Measurements from ENCODE around the gene THSD7B. TPM values are rescaled to one million over a fixed set of nuclear protein-coding genes. Genes with fewer than 3 reads are reported as not detected.

The THSD7B gene
- total and polyA plus RNA-seq, 9 of the 15 experiments (the other 6 are each of a cell fraction or from before 2014, with no cell fraction given): not detected

DNA sequence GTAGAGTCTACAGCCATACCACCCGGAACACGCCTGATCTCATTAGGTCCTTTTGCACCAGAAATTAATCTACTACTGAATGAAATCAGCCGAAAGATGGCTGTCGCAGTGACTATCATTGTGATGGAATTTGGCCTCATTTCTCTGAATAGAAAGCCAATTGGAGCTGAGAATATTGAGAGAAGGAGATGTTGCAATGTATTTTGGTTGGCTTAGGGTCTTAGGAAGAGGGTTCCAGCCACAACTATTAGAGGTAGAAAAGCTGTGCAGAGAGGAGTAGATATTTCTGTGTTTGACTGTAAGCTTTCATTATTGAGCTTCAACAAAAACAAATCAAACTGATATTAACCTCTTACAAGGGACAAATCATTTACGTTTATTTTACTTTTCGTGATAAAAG, 98.1 kb downstream of the THSD7B start:
- TF ChIP-seq, protein P1, sequence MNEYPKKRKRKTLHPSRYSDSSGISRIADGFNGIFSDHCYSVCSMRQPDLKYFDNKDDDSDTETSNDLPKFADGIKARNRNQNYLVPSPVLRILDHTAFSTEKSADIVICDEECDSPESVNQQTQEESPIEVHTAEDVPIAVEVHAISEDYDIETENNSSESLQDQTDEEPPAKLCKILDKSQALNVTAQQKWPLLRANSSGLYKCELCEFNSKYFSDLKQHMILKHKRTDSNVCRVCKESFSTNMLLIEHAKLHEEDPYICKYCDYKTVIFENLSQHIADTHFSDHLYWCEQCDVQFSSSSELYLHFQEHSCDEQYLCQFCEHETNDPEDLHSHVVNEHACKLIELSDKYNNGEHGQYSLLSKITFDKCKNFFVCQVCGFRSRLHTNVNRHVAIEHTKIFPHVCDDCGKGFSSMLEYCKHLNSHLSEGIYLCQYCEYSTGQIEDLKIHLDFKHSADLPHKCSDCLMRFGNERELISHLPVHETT (CRISPR knock-in tag; conservative IDR thresholded peaks at IDR 0.05 in 1 of 2, IDR thresholded peaks at IDR 0.05 in 1 of 2): no peak
- no peak for TF ChIP-seq SP1 (CRISPR knock-in tag; IDR thresholded peaks at IDR 0.05)
- no peak for TF ChIP-seq FOXJ3 (CRISPR knock-in tag; IDR thresholded peaks at IDR 0.05)
- no peak for TF ChIP-seq ZNF347 (CRISPR knock-in tag; IDR thresholded peaks at IDR 0.05; ENCODE audit: low read depth)
- TF ChIP-seq, protein P2, sequence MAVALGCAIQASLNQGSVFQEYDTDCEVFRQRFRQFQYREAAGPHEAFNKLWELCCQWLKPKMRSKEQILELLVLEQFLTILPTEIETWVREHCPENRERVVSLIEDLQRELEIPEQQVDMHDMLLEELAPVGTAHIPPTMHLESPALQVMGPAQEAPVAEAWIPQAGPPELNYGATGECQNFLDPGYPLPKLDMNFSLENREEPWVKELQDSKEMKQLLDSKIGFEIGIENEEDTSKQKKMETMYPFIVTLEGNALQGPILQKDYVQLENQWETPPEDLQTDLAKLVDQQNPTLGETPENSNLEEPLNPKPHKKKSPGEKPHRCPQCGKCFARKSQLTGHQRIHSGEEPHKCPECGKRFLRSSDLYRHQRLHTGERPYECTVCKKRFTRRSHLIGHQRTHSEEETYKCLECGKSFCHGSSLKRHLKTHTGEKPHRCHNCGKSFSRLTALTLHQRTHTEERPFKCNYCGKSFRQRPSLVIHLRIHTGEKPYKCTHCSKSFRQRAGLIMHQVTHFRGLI (CRISPR knock-in tag; IDR thresholded peaks at IDR 0.05): no peak
- TF ChIP-seq HMGN3 (IDR thresholded peaks at IDR 0.05; ENCODE audit: borderline replicate concordance, extremely low read depth, insufficient read length, low read depth, low read length): no peak
- BruUV-seq (replicated peaks): no TSS peak
- in situ Hi-C loops (cut with MboI) (no loop called here), intact Hi-C loops (cut with micrococcal nuclease) (no loop called here)
- Histone ChIP-seq H3K27ac (ENCODE audit: extremely low read depth, low read depth, low read length) (no peak overlapping the region), H3K4me2 (ENCODE audit: insufficient read depth, low read length) (no peak overlapping the region), H2AFZ (ENCODE audit: low read depth, low read length) (no peak overlapping the region), H3K9me3 (replicated peaks; ENCODE audit: control insufficient read depth, insufficient read depth, low read depth, low read length) (no peaks in the 10 kb centered on the region), H3K27me3 (ENCODE audit: control insufficient read depth in 2 of 2, insufficient read depth in 2 of 2, low read length in 2 of 2) (no peaks in the 10 kb centered on the region), H3K4me1 (replicated peaks in 1 of 2; ENCODE audit: control insufficient read depth in 2 of 2, insufficient read depth in 2 of 2, low read length in 2 of 2) (no peaks in the 10 kb centered on the region), H3K36me3 (ENCODE audit: control insufficient read depth, insufficient read depth, low read length) (no peaks in the 10 kb centered on the region), H3K9ac (ENCODE audit: insufficient read depth in 1 of 2, low read depth in 2 of 2, low read length in 2 of 2) (no peak overlapping the region), H4K20me1 (replicated peaks; ENCODE audit: control insufficient read depth, insufficient read depth, low read length) (no peaks in the 10 kb centered on the region), H3K4me3 (no peak overlapping the region), H3K9me1 (ENCODE audit: control insufficient read depth, insufficient read depth, low read length) (no peaks in the 10 kb centered on the region), H3K79me2 (ENCODE audit: control insufficient read depth, insufficient read depth, low read length) (no peaks in the 10 kb centered on the region)
- ChIA-PET CTCF (ENCODE audit: low intra/inter-chr PET ratio) (no interaction called here), POLR2A (no interaction called here)
- FAIRE-seq (no peak), ATAC-seq (no peak), DNase-seq (ENCODE audit: extremely low read depth in 1 of 4, low spot score in 3 of 4) (no peak)
- WGBS (ENCODE audit: insufficient coverage, low coverage, missing lambda C conversion rate): 2% methylated on average over 6 of the region's 6 CpGs

Data from K562 (cell line).